BLaER1 (cell line): ENCODE data around the gene TLK1.

Experiments
- H3K27ac ChIP-seq: shearing (Covaris generic); formaldehyde crosslinking; 2 replicates; pipeline ENCODE4 v1.8.1; 2022
- H3K27me3 ChIP-seq: shearing (Covaris generic); formaldehyde crosslinking; 2 replicates; pipeline ENCODE4 v1.8.1; 2022
- H3K36me3 ChIP-seq: shearing (Covaris generic); formaldehyde crosslinking; 2 replicates; pipeline ENCODE4 v1.8.1; 2022
- H3K4me1 ChIP-seq: shearing (Covaris generic); formaldehyde crosslinking; 2 replicates; pipeline ENCODE4 v1.8.1; 2022
- H3K4me2 ChIP-seq: shearing (Covaris generic); formaldehyde crosslinking; 2 replicates; pipeline ENCODE4 v1.8.1; 2022
- H3K4me3 ChIP-seq: shearing (Covaris generic); formaldehyde crosslinking; 2 replicates; pipeline ENCODE4 v1.8.1; 2022
- H3K9ac ChIP-seq: shearing (Covaris generic); formaldehyde crosslinking; 2 replicates; pipeline ENCODE4 v1.8.1; 2022
- H3K9me3 ChIP-seq: shearing (Covaris generic); formaldehyde crosslinking; 2 replicates; pipeline ENCODE4 v1.8.1; 2022
- H4K20me1 ChIP-seq: shearing (Covaris generic); formaldehyde crosslinking; 2 replicates; pipeline ENCODE4 v1.8.1; 2022
- Cebpa-rat ChIP-seq: shearing (Covaris generic); IDR thresholded peaks from 2 replicates; pipeline ENCODE4 v1.8.1; 2022

TLK1 gene

GRCh38 chr2:171160119-171160955, at the start of gene TLK1:
Gene TLK1 (minus strand): TSS chr2:171160893. CDS start chr2:171160428, 465 bp downstream.
- no peaks in the 10 kb centered on the region for H3K9me3 ChIP-seq
- peaks cover 45% of the 10 kb centered on the region for H3K4me1 ChIP-seq
- peak within 1 kb of the TSS; percentile 93 for H3K9ac ChIP-seq
- no peaks in the 10 kb centered on the region for H3K36me3 ChIP-seq
- H3K4me3 ChIP-seq: peak within 1 kb of the TSS; percentile 85
- H3K27me3 ChIP-seq: no peaks in the 10 kb centered on the region
- no peak for TF ChIP-seq Cebpa-rat
- peaks cover 42% of the 10 kb centered on the region for H4K20me1 ChIP-seq
- H3K27ac ChIP-seq: peak within 1 kb of the TSS; percentile 95
- peak within 1 kb of the TSS; percentile 86 for H3K4me2 ChIP-seq

- Histone ChIP-seq H4K20me1 (no peaks in the 10 kb centered on the region), H3K27me3 (no peaks in the 10 kb centered on the region), H3K27ac (no peak overlapping the region), H3K4me2 (no peak overlapping the region), H3K9ac (no peak overlapping the region), H3K4me3 (no peak overlapping the region), H3K4me1 (peaks cover 8% of the 10 kb centered on the region), H3K9me3 (no peaks in the 10 kb centered on the region), H3K36me3 (no peaks in the 10 kb centered on the region)
- no peak for TF ChIP-seq Cebpa-rat
Measured at GRCh38 chr2:171210216-171210863, 49.6 kb upstream of the TLK1 start.

- H3K27ac ChIP-seq: no peak overlapping the region
- H3K4me2 ChIP-seq: no peak overlapping the region
- no peak for TF ChIP-seq Cebpa-rat
- H3K27me3 ChIP-seq: no peaks in the 10 kb centered on the region
- no peaks in the 10 kb centered on the region for H3K9me3 ChIP-seq
- no peaks in the 10 kb centered on the region for H4K20me1 ChIP-seq
- peaks cover 8% of the 10 kb centered on the region for H3K4me1 ChIP-seq
- H3K36me3 ChIP-seq: no peaks in the 10 kb centered on the region
- no peak overlapping the region for H3K4me3 ChIP-seq
- no peak overlapping the region for H3K9ac ChIP-seq
Measured at GRCh38 chr2:171208657-171209056, 48.0 kb upstream of the TLK1 start.

- no peak overlapping the region for H3K27ac ChIP-seq
- no peaks in the 10 kb centered on the region for H3K9me3 ChIP-seq
- TF ChIP-seq Cebpa-rat: no peak
- no peak overlapping the region for H3K4me2 ChIP-seq
- no peaks in the 10 kb centered on the region for H3K36me3 ChIP-seq
- H3K9ac ChIP-seq: no peak overlapping the region
- no peaks in the 10 kb centered on the region for H3K27me3 ChIP-seq
- H4K20me1 ChIP-seq: no peaks in the 10 kb centered on the region
- peaks cover 8% of the 10 kb centered on the region for H3K4me1 ChIP-seq
- no peak overlapping the region for H3K4me3 ChIP-seq
Measured at GRCh38 chr2:171206422-171207115, 45.9 kb upstream of the TLK1 start.

- TF ChIP-seq Cebpa-rat: no peak
Measured at GRCh38 chr2:171205551-171205950, 44.9 kb upstream of the TLK1 start.

GRCh38 chr2:171201767-171202166, 41.1 kb upstream of the TLK1 start:
- no peak overlapping the region for H3K9ac ChIP-seq

More at GRCh38 chr2:171205551-171205950, 44.9 kb upstream of the TLK1 start:
- H3K36me3 ChIP-seq: no peaks in the 10 kb centered on the region
- H3K4me2 ChIP-seq: no peak overlapping the region
- no peaks in the 10 kb centered on the region for H3K9me3 ChIP-seq
- no peaks in the 10 kb centered on the region for H3K4me1 ChIP-seq
- no peak overlapping the region for H3K27ac ChIP-seq
- H4K20me1 ChIP-seq: no peaks in the 10 kb centered on the region
- no peaks in the 10 kb centered on the region for H3K27me3 ChIP-seq
- no peak overlapping the region for H3K4me3 ChIP-seq
- no peak overlapping the region for H3K9ac ChIP-seq

GRCh38 chr2:171201271-171201670, 40.6 kb upstream of the TLK1 start:
- Histone ChIP-seq H4K20me1 (no peaks in the 10 kb centered on the region), H3K27ac (no peak overlapping the region), H3K4me1 (no peaks in the 10 kb centered on the region), H3K4me3 (no peak overlapping the region), H3K27me3 (no peaks in the 10 kb centered on the region), H3K4me2 (no peak overlapping the region), H3K36me3 (no peaks in the 10 kb centered on the region), H3K9me3 (no peaks in the 10 kb centered on the region), H3K9ac (no peak overlapping the region)
- no peak for TF ChIP-seq Cebpa-rat

More at GRCh38 chr2:171201767-171202166, 41.1 kb upstream of the TLK1 start:
- Histone ChIP-seq H3K4me1 (no peaks in the 10 kb centered on the region), H3K27ac (no peak overlapping the region), H3K27me3 (no peaks in the 10 kb centered on the region), H3K36me3 (no peaks in the 10 kb centered on the region), H3K4me2 (no peak overlapping the region), H3K4me3 (no peak overlapping the region), H3K9me3 (no peaks in the 10 kb centered on the region), H4K20me1 (no peaks in the 10 kb centered on the region)
- TF ChIP-seq Cebpa-rat: no peak

GRCh38 chr2:171200469-171200868, 39.8 kb upstream of the TLK1 start:
- Histone ChIP-seq H3K36me3 (no peaks in the 10 kb centered on the region), H3K9ac (no peak overlapping the region), H3K27me3 (no peaks in the 10 kb centered on the region), H3K4me3 (no peak overlapping the region), H3K4me1 (no peaks in the 10 kb centered on the region), H4K20me1 (no peaks in the 10 kb centered on the region), H3K4me2 (no peak overlapping the region), H3K9me3 (no peaks in the 10 kb centered on the region), H3K27ac (no peak overlapping the region)
- no peak for TF ChIP-seq Cebpa-rat

GRCh38 chr2:171191021-171191420, 30.3 kb upstream of the TLK1 start:
- H3K36me3 ChIP-seq: no peaks in the 10 kb centered on the region
- H4K20me1 ChIP-seq: no peaks in the 10 kb centered on the region
- H3K9me3 ChIP-seq: peaks cover 4% of the 10 kb centered on the region
- no peak overlapping the region for H3K4me2 ChIP-seq
- no peak overlapping the region for H3K27ac ChIP-seq
- no peak for TF ChIP-seq Cebpa-rat
- H3K27me3 ChIP-seq: no peaks in the 10 kb centered on the region
- H3K4me1 ChIP-seq: no peaks in the 10 kb centered on the region
- no peak overlapping the region for H3K4me3 ChIP-seq
- no peak overlapping the region for H3K9ac ChIP-seq

GRCh38 chr2:171187819-171188218, 27.1 kb upstream of the TLK1 start:
- no peaks in the 10 kb centered on the region for H3K27me3 ChIP-seq
- H3K4me2 ChIP-seq: no peak overlapping the region
- H4K20me1 ChIP-seq: no peaks in the 10 kb centered on the region
- no peak for TF ChIP-seq Cebpa-rat
- H3K9me3 ChIP-seq: no peaks in the 10 kb centered on the region
- H3K4me1 ChIP-seq: no peaks in the 10 kb centered on the region
- H3K36me3 ChIP-seq: no peaks in the 10 kb centered on the region
- no peak overlapping the region for H3K9ac ChIP-seq
- no peak overlapping the region for H3K4me3 ChIP-seq
- no peak overlapping the region for H3K27ac ChIP-seq
